A549 (cell line): ENCODE measurements around the gene SELENOV. TPM values are rescaled to one million over a fixed set of nuclear protein-coding genes. Genes with fewer than 3 reads are reported as not detected.

Experiments
- ATAC-seq, 2 experiments: fragments of 200-7000 bp in 1 of 2; fragments of >200 bp in 1 of 2; cut with Nextera tagmentation in 1 of 2; cut with Tn5 transposase in 1 of 2; 3 replicates each; pipeline versions ENCODE4 v1.8.0 to v1.9.1; 2018 to 2020; ENCODE audit warnings: mild to moderate bottlenecking in 1 of 2, moderate library complexity in 1 of 2
- CTCF ChIA-PET: fragments of 300-600 bp; sonication (Branson Sonifier 250); formaldehyde crosslinking; extraction: SDS; loops from one replicate; lab custom pipeline; 2021; ENCODE audit warnings: antibody characterized with exemption, inconsistent platforms; lab: Yijun Ruan, JAX
- POLR2A ChIA-PET: fragments of 350-600 bp; formaldehyde crosslinking; extraction: SDS; loops from one replicate; lab custom pipeline; 2021; ENCODE audit warnings: antibody characterized with exemption, inconsistent platforms; lab: Yijun Ruan, JAX
- DNase-seq, 2 experiments: peaks; one replicate each; pipeline versions ENCODE4 v3.0.0 to v3.0.0-alpha.2; 2011 to 2016; ENCODE audit warnings: low read depth in 1 of 2, low spot score in 1 of 2
- FAIRE-seq: peaks from 2 replicates; lab custom pipeline; 2011; peaks lifted over from hg19 to GRCh38; lab: Jason Lieb, UNC
- H3K27ac ChIP-seq, 2 experiments: fragments of >200 bp; sonication (Bioruptor Twin); formaldehyde crosslinking; 3 replicates each; pipeline ENCODE4 v1.5.1; 2016 to 2017
- H3K4me1 ChIP-seq: fragments of >200 bp; sonication (Bioruptor Twin); formaldehyde crosslinking; 3 replicates; pipeline ENCODE4 v1.6.1; 2016
- H3K4me2 ChIP-seq: fragments of >200 bp; sonication (Bioruptor Twin); formaldehyde crosslinking; 3 replicates; pipeline ENCODE4 v1.6.1; 2016
- H3K4me3 ChIP-seq: fragments of >200 bp; sonication (Bioruptor Twin); formaldehyde crosslinking; 3 replicates; pipeline ENCODE4 v1.5.1; 2016
- H3K9me3 ChIP-seq: fragments of >200 bp; sonication (Bioruptor Twin); formaldehyde crosslinking; 3 replicates; pipeline ENCODE4 v1.6.1; 2016
- BHLHE40 ChIP-seq: IDR thresholded peaks from 2 replicates; pipeline ENCODE4 v1.6.1; 2012; ENCODE audit warnings: low read depth, low read length, inconsistent platforms
- CBX2 ChIP-seq: fragments of 200-600 bp; sonication (generic); IDR thresholded peaks from 2 replicates; pipeline ENCODE4 v1.6.1; 2016; ENCODE audit warnings: low read depth, mild to moderate bottlenecking, borderline replicate concordance
- CBX8 ChIP-seq: fragments of 200-600 bp; sonication (generic); IDR thresholded peaks from 2 replicates; pipeline ENCODE4 v1.6.1; 2016
- FOXS1 ChIP-seq: fragments of 250-450 bp; sonication (Bioruptor Pico); IDR thresholded peaks from 2 replicates; pipeline ENCODE4 v1.5.0; 2020; ENCODE audit warnings: mild to moderate bottlenecking, moderate library complexity
- HOXB13 ChIP-seq: fragments of 250-450 bp; sonication (Bioruptor Pico); IDR thresholded peaks from 2 replicates; pipeline ENCODE4 v1.5.0; 2020; ENCODE audit warnings: low read depth, mild to moderate bottlenecking, moderate library complexity
- HOXB5 ChIP-seq: fragments of 250-450 bp; sonication (Bioruptor Pico); IDR thresholded peaks from 2 replicates; pipeline ENCODE4 v1.5.0; 2020; ENCODE audit warnings: mild to moderate bottlenecking, moderate library complexity
- JUNB ChIP-seq: fragments of >200 bp; sonication (Bioruptor Twin); formaldehyde crosslinking; IDR thresholded peaks from 2 replicates; pipeline ENCODE4 v1.6.1; 2016
- MAFK ChIP-seq: fragments of 450-650 bp; IDR thresholded peaks from 2 replicates; pipeline ENCODE4 v1.6.1; 2014; ENCODE audit not compliant: partially characterized antibody
- MAZ ChIP-seq: fragments of 150-350 bp; IDR thresholded peaks from 2 replicates; pipeline ENCODE4 v1.6.1; 2014; ENCODE audit warnings: antibody characterized with exemption, low read depth, low read length, borderline replicate concordance
- RAD21 ChIP-seq, 2 experiments: fragments of >200 bp in 1 of 2; sonication (Bioruptor Twin) in 1 of 2; formaldehyde crosslinking in 1 of 2; IDR thresholded peaks in 1 of 2; conservative IDR thresholded peaks in 1 of 2; 2 replicates in 1 of 2; 3 replicates in 1 of 2; pipeline ENCODE4 v1.6.1; 2012 to 2018; ENCODE audit warnings: inconsistent platforms in 1 of 2
- RFX5 ChIP-seq: fragments of 450-650 bp; IDR thresholded peaks from 2 replicates; pipeline ENCODE4 v1.7.1; 2014; ENCODE audit warnings: antibody characterized with exemption, mild to moderate bottlenecking, moderate library complexity
- SMC3 ChIP-seq: fragments of >200 bp; sonication (Bioruptor Twin); formaldehyde crosslinking; IDR thresholded peaks from 3 replicates; pipeline ENCODE4 v1.6.1; 2018; ENCODE audit warnings: inconsistent platforms
- TFCP2L1 ChIP-seq: fragments of 250-450 bp; sonication (Bioruptor Pico); IDR thresholded peaks from 2 replicates; pipeline ENCODE4 v1.5.0; 2021; ENCODE audit warnings: mild to moderate bottlenecking
- ZFP36 ChIP-seq: fragments of 450-650 bp; IDR thresholded peaks from 2 replicates; pipeline ENCODE4 v1.6.1; 2014; ENCODE audit warnings: borderline replicate concordance; ENCODE audit not compliant: partially characterized antibody
- WGBS: methylation state at CpG from one replicate; pipeline ENCODE4 v1.1.6; 2017; ENCODE audit errors: missing lambda C conversion rate; 5-methylcytosine and 5-hydroxymethylcytosine counted together
- polyA minus RNA-seq: library from RNA; depleted of rRNA, polyadenylated mRNA; stranded (reverse); fragments of >200 nt; gene quantifications from 2 replicates; pipeline ENCODE4 v1.2.3, GENCODE V29; 2011; rRNA and poly(A)+ RNA removed
- polyA plus RNA-seq, 4 experiments: library from polyadenylated mRNA; depleted of rRNA in 3 of 4; stranded (reverse); fragments of >200 nt; fragmentation: RNase III in 1 of 4; extraction: RNeasy Plus Mini Kit Qiagen cat#74134 plus additional on column Dnase treatment in 1 of 4; gene quantifications; 2 replicates in 3 of 4; 3 replicates in 1 of 4; pipeline ENCODE4 v1.2.3, GENCODE V29; 2011 to 2017
- TF ChIP-seq, protein P1 (sequence below): fragments of >200 bp; sonication (Bioruptor Twin); formaldehyde crosslinking; IDR thresholded peaks from 3 replicates; pipeline ENCODE4 v1.5.1; 2016
- TF ChIP-seq, protein P2 (sequence below): IDR thresholded peaks from 2 replicates; pipeline ENCODE4 v1.6.1; 2012
- TF ChIP-seq, protein P3 (sequence below): fragments of 150-350 bp; IDR thresholded peaks from 2 replicates; pipeline ENCODE4 v1.6.1; 2014; ENCODE audit warnings: low read depth, mild to moderate bottlenecking, low read length
- TF ChIP-seq, protein P4 (sequence below): fragments of 250-450 bp; sonication (Bioruptor Pico); IDR thresholded peaks from 2 replicates; pipeline ENCODE4 v1.5.0; 2021; ENCODE audit warnings: mild to moderate bottlenecking, moderate library complexity, borderline replicate concordance
- TF ChIP-seq, protein P5 (sequence below): fragments of 200-600 bp; sonication (generic); IDR thresholded peaks from 2 replicates; pipeline ENCODE4 v1.6.1; 2016; ENCODE audit warnings: antibody characterized with exemption, mild to moderate bottlenecking, moderate library complexity

SELENOV gene, protein sequence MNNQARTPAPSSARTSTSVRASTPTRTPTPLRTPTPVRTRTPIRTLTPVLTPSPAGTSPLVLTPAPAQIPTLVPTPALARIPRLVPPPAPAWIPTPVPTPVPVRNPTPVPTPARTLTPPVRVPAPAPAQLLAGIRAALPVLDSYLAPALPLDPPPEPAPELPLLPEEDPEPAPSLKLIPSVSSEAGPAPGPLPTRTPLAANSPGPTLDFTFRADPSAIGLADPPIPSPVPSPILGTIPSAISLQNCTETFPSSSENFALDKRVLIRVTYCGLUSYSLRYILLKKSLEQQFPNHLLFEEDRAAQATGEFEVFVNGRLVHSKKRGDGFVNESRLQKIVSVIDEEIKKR
- polyA plus RNA-seq (2011; rRNA removed), result not detected in 2 replicates
- not detected in 2 replicates for polyA plus RNA-seq (2012; cell fraction: cytosol; rRNA removed)
- 0.06 and 0.10 TPM in 2 replicates for polyA plus RNA-seq (2012; cell fraction: nucleus; rRNA removed)
- polyA plus RNA-seq (2017; fragmentation: RNase III; extraction: RNeasy Plus Mini Kit Qiagen cat#74134 plus additional on column Dnase treatment), result not detected in 3 replicates
- polyA minus RNA-seq, result not detected in 2 replicates

DNA sequence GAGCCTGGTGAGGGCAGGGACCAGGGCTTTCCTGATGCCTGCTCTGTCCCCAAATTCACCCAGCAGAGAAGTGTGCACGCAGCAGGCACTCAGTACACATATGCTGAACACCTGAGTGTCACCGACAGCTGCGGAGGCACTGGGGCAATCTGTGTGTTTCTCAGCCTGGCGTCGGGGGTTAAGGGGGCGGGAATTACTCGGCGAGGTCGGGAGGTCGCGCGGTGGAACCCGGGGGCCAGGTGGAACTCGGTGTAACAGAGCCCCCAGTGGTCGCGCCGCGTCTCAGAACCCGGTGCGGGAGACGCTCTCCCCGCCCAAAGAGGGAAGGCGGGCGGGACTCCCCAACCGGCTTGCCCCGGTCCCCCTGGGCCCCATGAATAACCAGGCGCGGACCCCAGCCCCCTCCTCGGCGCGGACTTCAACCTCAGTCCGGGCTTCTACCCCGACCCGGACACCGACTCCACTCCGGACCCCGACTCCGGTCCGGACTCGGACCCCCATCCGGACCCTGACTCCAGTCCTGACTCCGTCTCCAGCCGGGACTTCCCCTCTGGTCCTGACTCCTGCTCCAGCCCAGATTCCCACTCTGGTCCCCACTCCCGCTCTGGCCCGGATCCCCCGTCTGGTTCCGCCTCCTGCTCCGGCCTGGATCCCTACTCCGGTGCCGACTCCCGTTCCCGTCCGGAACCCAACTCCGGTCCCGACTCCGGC lies at the start of gene SELENOV:
Gene SELENOV (plus strand): TSS at position 300 of the 711 bp plus-strand sequence. CDS start 74 bp downstream, at position 374.
- CTCF ChIA-PET, result interaction anchor here (1.1 to 17.0 kb wide), 10 partner anchors 12 to 157 kb away, joined by 3 to 257 read pairs (median 8); partner anchors contain the start of genes DLL3 and EID2B
- H3K9me3 ChIP-seq, result no peaks in the 10 kb centered on the region
- DNase-seq (no peak), FAIRE-seq (no peak), ATAC-seq (peak; percentile 48 to 64)
- H3K4me1 ChIP-seq, result peaks cover 9% of the 10 kb centered on the region; the same call in 2 of the 3 replicates
- TF ChIP-seq RAD21 (conservative IDR thresholded peaks at IDR 0.05 in 1 of 2, IDR thresholded peaks at IDR 0.05 in 1 of 2), result 0 out of 5 replicates have a peak, but pooled peaks of 1 of the 2 experiments have one; percentile 10
- TF ChIP-seq, protein P1, sequence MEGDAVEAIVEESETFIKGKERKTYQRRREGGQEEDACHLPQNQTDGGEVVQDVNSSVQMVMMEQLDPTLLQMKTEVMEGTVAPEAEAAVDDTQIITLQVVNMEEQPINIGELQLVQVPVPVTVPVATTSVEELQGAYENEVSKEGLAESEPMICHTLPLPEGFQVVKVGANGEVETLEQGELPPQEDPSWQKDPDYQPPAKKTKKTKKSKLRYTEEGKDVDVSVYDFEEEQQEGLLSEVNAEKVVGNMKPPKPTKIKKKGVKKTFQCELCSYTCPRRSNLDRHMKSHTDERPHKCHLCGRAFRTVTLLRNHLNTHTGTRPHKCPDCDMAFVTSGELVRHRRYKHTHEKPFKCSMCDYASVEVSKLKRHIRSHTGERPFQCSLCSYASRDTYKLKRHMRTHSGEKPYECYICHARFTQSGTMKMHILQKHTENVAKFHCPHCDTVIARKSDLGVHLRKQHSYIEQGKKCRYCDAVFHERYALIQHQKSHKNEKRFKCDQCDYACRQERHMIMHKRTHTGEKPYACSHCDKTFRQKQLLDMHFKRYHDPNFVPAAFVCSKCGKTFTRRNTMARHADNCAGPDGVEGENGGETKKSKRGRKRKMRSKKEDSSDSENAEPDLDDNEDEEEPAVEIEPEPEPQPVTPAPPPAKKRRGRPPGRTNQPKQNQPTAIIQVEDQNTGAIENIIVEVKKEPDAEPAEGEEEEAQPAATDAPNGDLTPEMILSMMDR, result 0 out of 3 replicates have a peak, but pooled peaks have one; percentile 6
- TF ChIP-seq RFX5, result 0 out of 2 replicates have a peak, but pooled peaks have one; percentile 15
- no peak for TF ChIP-seq BHLHE40
- TF ChIP-seq, protein P2, sequence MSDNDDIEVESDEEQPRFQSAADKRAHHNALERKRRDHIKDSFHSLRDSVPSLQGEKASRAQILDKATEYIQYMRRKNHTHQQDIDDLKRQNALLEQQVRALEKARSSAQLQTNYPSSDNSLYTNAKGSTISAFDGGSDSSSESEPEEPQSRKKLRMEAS, result 0 out of 2 replicates have a peak, but pooled peaks have one; percentile 8
- no peak for TF ChIP-seq SMC3
- TF ChIP-seq, protein P3, sequence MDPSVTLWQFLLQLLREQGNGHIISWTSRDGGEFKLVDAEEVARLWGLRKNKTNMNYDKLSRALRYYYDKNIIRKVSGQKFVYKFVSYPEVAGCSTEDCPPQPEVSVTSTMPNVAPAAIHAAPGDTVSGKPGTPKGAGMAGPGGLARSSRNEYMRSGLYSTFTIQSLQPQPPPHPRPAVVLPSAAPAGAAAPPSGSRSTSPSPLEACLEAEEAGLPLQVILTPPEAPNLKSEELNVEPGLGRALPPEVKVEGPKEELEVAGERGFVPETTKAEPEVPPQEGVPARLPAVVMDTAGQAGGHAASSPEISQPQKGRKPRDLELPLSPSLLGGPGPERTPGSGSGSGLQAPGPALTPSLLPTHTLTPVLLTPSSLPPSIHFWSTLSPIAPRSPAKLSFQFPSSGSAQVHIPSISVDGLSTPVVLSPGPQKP, result no peak
- peak within 1 kb of the TSS in 1 of 2 experiments; percentile 66; a peak in 3 of 6 replicates for H3K27ac ChIP-seq
- WGBS, result 20% methylated on average over 51 of the region's 56 CpGs
- H3K4me2 ChIP-seq, result peak within 1 kb of the TSS; percentile 89
- POLR2A ChIA-PET, result interaction anchor here (0.8 to 2.7 kb wide), 2 partner anchors 68 to 79 kb away, joined by 4 to 11 read pairs; partner anchors contain the start of gene RPS16
- H3K4me3 ChIP-seq, result peak within 1 kb of the TSS; percentile 42

DNA sequence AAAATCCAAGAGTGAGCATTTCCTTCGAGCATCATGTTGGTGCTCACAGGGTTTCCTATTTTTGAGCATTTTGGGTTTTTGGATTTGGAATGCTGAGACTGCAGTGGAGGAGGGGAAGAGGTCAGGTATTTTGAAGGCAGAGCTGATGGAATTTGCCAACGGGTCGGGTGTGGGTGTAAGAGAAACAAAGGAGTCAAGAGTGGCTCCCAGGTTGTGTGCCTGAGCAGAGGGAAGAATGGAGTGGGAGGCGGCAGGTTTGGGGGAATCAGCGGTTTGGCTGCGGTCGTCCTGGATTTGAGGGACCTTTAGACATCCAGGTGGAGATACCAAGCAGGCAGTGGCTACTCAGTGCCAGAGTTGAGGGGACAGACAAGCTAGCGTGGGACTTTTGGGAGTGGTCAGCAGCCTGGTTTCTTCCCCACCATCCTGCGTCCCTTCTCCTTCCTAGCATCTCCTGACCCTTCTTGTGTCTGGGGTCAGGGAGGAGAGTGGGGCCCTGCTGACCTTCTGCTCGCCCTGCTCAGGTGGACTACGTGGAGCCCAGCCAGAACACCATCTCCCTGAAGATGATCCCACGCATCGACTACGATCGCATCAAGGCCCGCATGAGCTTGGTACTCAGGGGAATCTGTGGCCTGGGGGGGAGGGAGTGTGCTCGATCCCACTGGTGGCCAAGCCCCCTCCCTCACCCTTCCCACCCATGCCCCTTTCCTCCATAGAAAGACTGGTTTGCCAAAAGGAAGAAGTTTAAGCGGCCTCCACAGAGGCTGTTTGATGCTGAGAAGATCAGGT lies 48.8 kb upstream of the SELENOV start:
- H3K27ac ChIP-seq, result no peak overlapping the region
- WGBS, result 95% methylated on average over 18 of the region's 18 CpGs
- no peak overlapping the region for H3K4me3 ChIP-seq
- FAIRE-seq (peak; percentile 65), ATAC-seq (no peak), DNase-seq (no peak)
- POLR2A ChIA-PET, result interaction anchor here (1.7 kb wide), 1 partner anchor 22 kb away, joined by 6 read pairs; no protein-coding TSS in a partner anchor
- CTCF ChIA-PET, result interaction anchor here (0.6 to 21.9 kb wide), 14 partner anchors 9 to 355 kb away, joined by 3 to 305 read pairs (median 6); partner anchors contain the start of genes DLL3, EID2B, PLEKHG2 and SUPT5H
- H3K9me3 ChIP-seq, result no peaks in the 10 kb centered on the region
- no peak overlapping the region for H3K4me2 ChIP-seq
- peaks cover 26% of the 10 kb centered on the region for H3K4me1 ChIP-seq
- TF ChIP-seq HOXB13 (CRISPR knock-in tag) (no peak), ZFP36 (no peak), FOXS1 (CRISPR knock-in tag) (no peak), HOXB5 (CRISPR knock-in tag) (no peak), JUNB (no peak), CBX8 (no peak), MAFK (no peak), MAZ (no peak), CBX2 (no peak), TFCP2L1 (CRISPR knock-in tag) (no peak)
- TF ChIP-seq, protein P4, sequence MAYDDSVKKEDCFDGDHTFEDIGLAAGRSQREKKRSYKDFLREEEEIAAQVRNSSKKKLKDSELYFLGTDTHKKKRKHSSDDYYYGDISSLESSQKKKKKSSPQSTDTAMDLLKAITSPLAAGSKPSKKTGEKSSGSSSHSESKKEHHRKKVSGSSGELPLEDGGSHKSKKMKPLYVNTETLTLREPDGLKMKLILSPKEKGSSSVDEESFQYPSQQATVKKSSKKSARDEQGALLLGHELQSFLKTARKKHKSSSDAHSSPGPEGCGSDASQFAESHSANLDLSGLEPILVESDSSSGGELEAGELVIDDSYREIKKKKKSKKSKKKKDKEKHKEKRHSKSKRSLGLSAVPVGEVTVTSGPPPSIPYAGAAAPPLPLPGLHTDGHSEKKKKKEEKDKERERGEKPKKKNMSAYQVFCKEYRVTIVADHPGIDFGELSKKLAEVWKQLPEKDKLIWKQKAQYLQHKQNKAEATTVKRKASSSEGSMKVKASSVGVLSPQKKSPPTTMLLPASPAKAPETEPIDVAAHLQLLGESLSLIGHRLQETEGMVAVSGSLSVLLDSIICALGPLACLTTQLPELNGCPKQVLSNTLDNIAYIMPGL (CRISPR knock-in tag), result no peak
- TF ChIP-seq, protein P5, sequence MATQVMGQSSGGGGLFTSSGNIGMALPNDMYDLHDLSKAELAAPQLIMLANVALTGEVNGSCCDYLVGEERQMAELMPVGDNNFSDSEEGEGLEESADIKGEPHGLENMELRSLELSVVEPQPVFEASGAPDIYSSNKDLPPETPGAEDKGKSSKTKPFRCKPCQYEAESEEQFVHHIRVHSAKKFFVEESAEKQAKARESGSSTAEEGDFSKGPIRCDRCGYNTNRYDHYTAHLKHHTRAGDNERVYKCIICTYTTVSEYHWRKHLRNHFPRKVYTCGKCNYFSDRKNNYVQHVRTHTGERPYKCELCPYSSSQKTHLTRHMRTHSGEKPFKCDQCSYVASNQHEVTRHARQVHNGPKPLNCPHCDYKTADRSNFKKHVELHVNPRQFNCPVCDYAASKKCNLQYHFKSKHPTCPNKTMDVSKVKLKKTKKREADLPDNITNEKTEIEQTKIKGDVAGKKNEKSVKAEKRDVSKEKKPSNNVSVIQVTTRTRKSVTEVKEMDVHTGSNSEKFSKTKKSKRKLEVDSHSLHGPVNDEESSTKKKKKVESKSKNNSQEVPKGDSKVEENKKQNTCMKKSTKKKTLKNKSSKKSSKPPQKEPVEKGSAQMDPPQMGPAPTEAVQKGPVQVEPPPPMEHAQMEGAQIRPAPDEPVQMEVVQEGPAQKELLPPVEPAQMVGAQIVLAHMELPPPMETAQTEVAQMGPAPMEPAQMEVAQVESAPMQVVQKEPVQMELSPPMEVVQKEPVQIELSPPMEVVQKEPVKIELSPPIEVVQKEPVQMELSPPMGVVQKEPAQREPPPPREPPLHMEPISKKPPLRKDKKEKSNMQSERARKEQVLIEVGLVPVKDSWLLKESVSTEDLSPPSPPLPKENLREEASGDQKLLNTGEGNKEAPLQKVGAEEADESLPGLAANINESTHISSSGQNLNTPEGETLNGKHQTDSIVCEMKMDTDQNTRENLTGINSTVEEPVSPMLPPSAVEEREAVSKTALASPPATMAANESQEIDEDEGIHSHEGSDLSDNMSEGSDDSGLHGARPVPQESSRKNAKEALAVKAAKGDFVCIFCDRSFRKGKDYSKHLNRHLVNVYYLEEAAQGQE, result no peak
